ENCODE data around the gene GNRH2. TPM values are rescaled to one million over a fixed set of nuclear protein-coding genes. Genes with fewer than 3 reads are reported as not detected.
"Not testable (repeated sequence)": the region's sequence is repeated elsewhere in the genome, so short reads cannot be mapped to it uniquely, and the experiment has no call there.

Gene GNRH2, protein sequence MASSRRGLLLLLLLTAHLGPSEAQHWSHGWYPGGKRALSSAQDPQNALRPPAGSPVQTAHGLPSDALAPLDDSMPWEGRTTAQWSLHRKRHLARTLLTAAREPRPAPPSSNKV
- not detected for total RNA-seq

DNA sequence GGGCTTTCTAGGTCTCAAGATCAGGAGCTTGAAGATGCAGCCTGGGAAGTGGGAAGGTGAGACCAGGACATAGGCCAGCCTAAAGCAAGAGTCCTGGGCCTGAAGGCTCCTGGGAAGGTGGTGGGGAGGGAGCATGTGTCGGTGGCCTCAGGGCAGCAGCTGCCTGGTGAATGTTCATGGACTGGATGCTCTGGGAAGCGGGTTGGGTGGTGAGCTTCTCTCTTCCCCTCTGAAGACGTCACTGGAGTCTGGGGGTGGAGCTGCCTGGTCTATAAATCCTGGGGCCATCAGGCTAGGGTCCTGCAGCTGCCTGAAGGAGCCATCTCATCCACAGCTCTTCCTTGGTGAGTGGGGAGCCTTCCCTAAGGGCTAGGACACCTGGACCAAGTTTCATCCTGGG, at the start of gene GNRH2:
TSS of gene GNRH2 (plus strand) at position 301 of the 400 bp plus-strand sequence. CDS start 793 bp downstream, outside the sequence.
- CTCF ChIA-PET, result interaction anchor here (3.2 kb wide), 1 partner anchor 10 kb away, joined by 11 read pairs; no protein-coding TSS in a partner anchor
- Mint-ChIP-seq H3K4me1 (ENCODE audit: low read depth) (peaks cover 20% of the 10 kb centered on the region), H3K4me3 (no peak within 1 kb of the TSS), H3K27ac (no peak within 1 kb of the TSS), H3K27me3 (ENCODE audit: low read depth) (no peaks in the 10 kb centered on the region), H3K9me3 (no peaks in the 10 kb centered on the region), H3K36me3 (ENCODE audit: low read depth) (peaks cover 10% of the 10 kb centered on the region)
- DNase-seq, result no peak
- intact Hi-C loops (cut with micrococcal nuclease), result no loop called here

GRCh38 chr20:2995796-2996195, 47.6 kb upstream of the GNRH2 start:
- Mint-ChIP-seq H3K36me3 (ENCODE audit: low read depth) (peaks cover 5% of the 10 kb centered on the region), H3K27ac (no peak overlapping the region)

DNA sequence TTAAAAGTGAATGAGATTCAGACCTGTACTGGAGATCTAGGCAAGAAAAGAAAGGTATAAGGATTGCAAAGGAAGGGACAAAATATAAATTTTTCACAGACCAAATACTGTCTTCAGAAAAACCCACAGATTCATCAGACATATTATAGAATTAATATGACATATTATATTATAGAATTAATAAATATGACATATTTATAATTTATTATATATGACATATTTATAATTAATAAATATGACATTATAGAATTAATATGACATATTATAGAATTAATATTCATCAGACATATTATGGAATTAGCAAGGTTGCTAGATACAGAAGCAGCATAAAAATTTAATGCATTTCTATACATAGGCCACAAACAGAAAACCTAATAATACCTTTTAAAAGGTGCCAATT, 44.7 kb upstream of the GNRH2 start:
- no peak overlapping the region for H3K27ac Mint-ChIP-seq
- DNase-seq, result no peak
- CTCF ChIA-PET, result no interaction called here
- peaks cover 3% of the 10 kb centered on the region for H3K36me3 Mint-ChIP-seq (ENCODE audit: low read depth)
- H3K27me3 Mint-ChIP-seq (ENCODE audit: low read depth), result no peaks in the 10 kb centered on the region
- H3K4me1 Mint-ChIP-seq (ENCODE audit: low read depth), result no peaks in the 10 kb centered on the region
- no peak overlapping the region for H3K4me3 Mint-ChIP-seq
- intact Hi-C loops (cut with micrococcal nuclease), result no loop called here
- H3K9me3 Mint-ChIP-seq, result no peaks in the 10 kb centered on the region

More at GRCh38 chr20:2995796-2996195, 47.6 kb upstream of the GNRH2 start:
- CTCF ChIA-PET, result interaction anchor here (0.8 kb wide), 1 partner anchor 12 kb away, joined by 3 read pairs; no protein-coding TSS in a partner anchor
- Mint-ChIP-seq H3K9me3 (no peaks in the 10 kb centered on the region), H3K4me3 (no peak overlapping the region), H3K27me3 (ENCODE audit: low read depth) (no peaks in the 10 kb centered on the region), H3K4me1 (ENCODE audit: low read depth) (no peaks in the 10 kb centered on the region)
- intact Hi-C loops (cut with micrococcal nuclease), result no loop called here
- DNase-seq, result no peak

DNA sequence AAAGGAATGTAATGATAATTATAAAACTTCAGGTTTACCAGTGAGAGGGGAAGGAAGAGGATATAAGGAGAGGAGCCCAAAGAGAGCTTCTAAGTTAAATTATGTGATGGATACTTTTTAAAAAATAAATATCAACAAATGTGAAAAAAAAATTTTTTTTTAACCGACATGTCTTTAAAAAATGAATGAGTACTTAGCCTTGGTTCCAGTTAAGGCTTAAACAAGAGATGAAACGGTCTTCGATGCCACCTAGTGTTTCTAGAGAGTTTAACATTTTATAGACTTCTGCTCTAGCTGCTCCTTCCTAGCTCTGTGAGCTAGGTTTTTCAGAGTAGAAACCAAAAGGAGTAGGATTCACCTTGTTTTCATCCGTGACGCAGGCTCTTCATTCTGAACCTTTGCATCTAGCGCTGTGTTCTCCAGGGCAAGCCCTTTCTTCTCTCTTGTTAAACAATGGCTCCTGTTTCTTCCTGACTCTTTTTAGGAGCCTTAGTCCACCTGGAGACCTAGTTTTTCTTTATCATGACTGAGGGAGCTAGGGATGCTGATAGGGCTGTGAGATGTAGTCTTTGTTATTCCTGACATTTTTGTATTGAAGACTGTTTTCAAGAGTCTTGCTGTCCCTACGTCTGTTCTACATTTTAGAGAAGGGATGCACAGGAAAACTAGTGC, 42.4 kb upstream of the GNRH2 start:
- no peak overlapping the region for H3K4me3 Mint-ChIP-seq
- H3K4me1 Mint-ChIP-seq (ENCODE audit: low read depth), result no peaks in the 10 kb centered on the region
- no peak overlapping the region for H3K27ac Mint-ChIP-seq
- H3K9me3 Mint-ChIP-seq, result no peaks in the 10 kb centered on the region
- intact Hi-C loops (cut with micrococcal nuclease), result loop anchor here (1.0 to 2.0 kb wide), 5 partner anchors 87 to 312 kb away; no protein-coding TSS in a partner anchor
- peak; percentile 18 for DNase-seq
- H3K27me3 Mint-ChIP-seq (ENCODE audit: low read depth), result no peaks in the 10 kb centered on the region
- CTCF ChIA-PET, result interaction anchor here (0.7 to 2.1 kb wide), 32 partner anchors 9 to 472 kb away, joined by 3 to 9 read pairs (median 4); no protein-coding TSS in a partner anchor
- H3K36me3 Mint-ChIP-seq (ENCODE audit: low read depth), result peaks cover 1% of the 10 kb centered on the region

DNA sequence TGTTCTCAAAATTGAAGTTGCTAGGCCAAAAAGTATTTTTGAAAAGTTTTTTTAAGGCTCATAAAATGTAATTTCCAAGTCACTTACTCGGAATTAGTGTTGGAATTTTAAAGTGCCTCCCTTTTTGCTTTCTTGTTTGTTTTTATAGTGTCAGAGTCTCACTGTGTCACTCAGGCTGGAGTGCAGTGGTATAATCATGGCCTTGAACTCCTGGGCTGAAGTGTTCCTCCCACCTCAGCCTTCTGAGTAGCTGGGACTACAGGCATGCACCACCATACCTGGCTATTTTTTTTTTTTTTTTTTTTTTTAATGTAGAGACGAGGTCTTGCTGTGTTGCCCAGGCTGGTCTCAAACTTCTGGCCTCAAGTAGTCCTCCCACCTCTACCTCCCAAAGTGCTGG, 40.0 kb upstream of the GNRH2 start:
- Mint-ChIP-seq H3K27ac (no peak overlapping the region), H3K36me3 (ENCODE audit: low read depth) (peaks cover 13% of the 10 kb centered on the region), H3K9me3 (no peaks in the 10 kb centered on the region), H3K27me3 (ENCODE audit: low read depth) (no peaks in the 10 kb centered on the region), H3K4me1 (ENCODE audit: low read depth) (no peaks in the 10 kb centered on the region), H3K4me3 (no peak overlapping the region)
- intact Hi-C loops (cut with micrococcal nuclease), result no loop called here
- DNase-seq, result no peak
- CTCF ChIA-PET, result no interaction called here

DNA sequence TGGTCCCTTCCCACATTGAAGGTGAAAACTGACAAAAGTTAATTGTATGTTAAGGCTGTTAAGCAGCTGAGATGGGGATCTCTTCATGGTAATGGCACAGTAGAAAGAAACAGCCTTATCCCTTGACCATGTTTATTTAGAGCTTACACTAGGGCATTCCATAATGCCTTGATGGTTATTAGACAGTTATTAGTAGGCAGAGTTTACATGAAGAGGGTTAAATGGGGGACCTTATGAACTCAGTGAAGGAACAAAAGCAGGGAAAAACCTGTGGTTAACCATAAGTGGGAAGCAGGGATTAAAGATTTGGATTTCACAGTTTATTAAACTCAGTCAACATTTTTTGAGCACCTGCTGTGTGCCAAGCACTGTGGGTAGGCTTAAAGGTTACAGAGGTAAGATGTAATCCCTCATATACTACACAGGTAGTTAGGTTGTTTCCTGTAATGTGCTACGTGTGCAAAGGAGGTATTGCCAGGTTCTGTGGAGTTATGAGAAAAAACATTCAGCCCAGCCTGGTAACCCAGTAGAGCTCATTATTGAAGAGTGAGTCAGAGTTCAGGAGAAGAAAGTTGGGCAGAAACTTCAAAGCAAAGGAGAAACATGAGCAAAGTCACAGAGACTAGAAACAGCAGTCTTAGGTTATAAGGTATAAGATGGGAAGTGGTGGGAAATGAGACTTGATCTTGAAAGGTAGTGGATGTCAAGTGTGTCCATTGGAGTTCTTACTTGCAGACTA, 32.3 kb upstream of the GNRH2 start:
- peaks cover 24% of the 10 kb centered on the region for H3K36me3 Mint-ChIP-seq (ENCODE audit: low read depth)
- H3K4me1 Mint-ChIP-seq (ENCODE audit: low read depth), result peaks cover 35% of the 10 kb centered on the region
- CTCF ChIA-PET, result interaction anchor here (1.0 to 1.9 kb wide), 2 partner anchors 10 to 258 kb away, joined by 5 to 6 read pairs; no protein-coding TSS in a partner anchor
- H3K9me3 Mint-ChIP-seq, result no peaks in the 10 kb centered on the region
- H3K4me3 Mint-ChIP-seq, result no peak overlapping the region
- intact Hi-C loops (cut with micrococcal nuclease), result loop anchor here (1.0 kb wide), 3 partner anchors 25 to 100 kb away; no protein-coding TSS in a partner anchor
- H3K27ac Mint-ChIP-seq, result peak overlapping the region; percentile 73
- H3K27me3 Mint-ChIP-seq (ENCODE audit: low read depth), result no peaks in the 10 kb centered on the region
- DNase-seq, result peak; percentile 50

DNA sequence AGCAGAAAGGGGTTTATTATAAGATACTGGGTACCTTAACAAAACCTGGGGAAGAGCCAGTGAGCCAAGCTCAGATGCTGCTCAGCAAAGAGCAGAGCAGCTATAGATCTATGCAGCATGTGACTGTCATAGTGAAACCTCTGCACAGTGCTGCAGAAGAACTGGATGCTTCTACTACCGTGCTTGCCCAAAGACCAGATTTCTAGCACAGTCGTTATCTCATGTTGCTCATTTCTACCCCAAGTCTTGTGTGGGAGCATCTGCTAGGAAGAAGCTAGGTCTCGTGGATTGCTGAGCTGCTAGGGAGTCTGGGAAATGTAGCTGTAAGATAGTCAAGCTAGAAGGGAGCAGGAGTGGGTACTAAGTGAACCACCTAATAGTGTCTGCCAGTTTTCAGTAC, 31.7 kb upstream of the GNRH2 start:
- Mint-ChIP-seq H3K4me3 (no peak overlapping the region), H3K4me1 (ENCODE audit: low read depth) (peaks cover 35% of the 10 kb centered on the region), H3K9me3 (no peaks in the 10 kb centered on the region), H3K36me3 (ENCODE audit: low read depth) (peaks cover 26% of the 10 kb centered on the region), H3K27me3 (ENCODE audit: low read depth) (no peaks in the 10 kb centered on the region), H3K27ac (peak overlapping the region; percentile 73)
- intact Hi-C loops (cut with micrococcal nuclease), result loop anchor here (1.0 kb wide), 3 partner anchors 25 to 100 kb away; no protein-coding TSS in a partner anchor
- DNase-seq, result peak; percentile 34
- CTCF ChIA-PET, result interaction anchor here (1.0 to 1.9 kb wide), 2 partner anchors 11 to 259 kb away, joined by 5 to 6 read pairs; no protein-coding TSS in a partner anchor

DNA sequence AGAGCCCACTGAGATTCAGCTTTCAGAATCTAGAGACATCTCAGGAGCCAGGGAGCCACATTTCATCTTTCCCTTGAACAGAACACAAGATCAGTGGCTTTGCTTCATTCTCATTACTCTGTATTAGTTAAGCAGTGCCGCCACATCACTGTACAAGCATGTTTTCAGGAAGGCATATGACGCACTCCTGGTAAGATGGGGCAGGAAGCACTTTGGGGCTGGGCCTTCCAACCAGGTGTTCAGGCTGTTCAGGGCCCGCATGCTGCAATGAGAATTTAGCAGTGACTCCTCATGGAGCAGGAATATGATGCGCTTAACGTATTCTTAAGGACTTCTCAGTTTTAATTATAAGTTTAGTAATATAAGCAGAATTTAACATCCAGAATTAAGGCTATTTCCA, 29.7 kb upstream of the GNRH2 start:
- intact Hi-C loops (cut with micrococcal nuclease), result no loop called here
- CTCF ChIA-PET, result no interaction called here
- DNase-seq, result no peak
- no peaks in the 10 kb centered on the region for H3K27me3 Mint-ChIP-seq (ENCODE audit: low read depth)
- no peak overlapping the region for H3K4me3 Mint-ChIP-seq
- H3K4me1 Mint-ChIP-seq (ENCODE audit: low read depth), result peaks cover 35% of the 10 kb centered on the region
- no peak overlapping the region for H3K27ac Mint-ChIP-seq
- no peaks in the 10 kb centered on the region for H3K9me3 Mint-ChIP-seq
- H3K36me3 Mint-ChIP-seq (ENCODE audit: low read depth), result peaks cover 22% of the 10 kb centered on the region

- Mint-ChIP-seq H3K36me3 (ENCODE audit: low read depth) (peaks cover 18% of the 10 kb centered on the region), H3K9me3 (no peaks in the 10 kb centered on the region), H3K27me3 (ENCODE audit: low read depth) (no peaks in the 10 kb centered on the region), H3K4me3 (no peak overlapping the region), H3K27ac (peak overlapping the region; percentile 42), H3K4me1 (ENCODE audit: low read depth) (peaks cover 35% of the 10 kb centered on the region)
- intact Hi-C loops (cut with micrococcal nuclease), result no loop called here
- CTCF ChIA-PET, result no interaction called here
- no peak for DNase-seq
Observed at GRCh38 chr20:3014179-3014578, 29.2 kb upstream of the GNRH2 start.

DNA sequence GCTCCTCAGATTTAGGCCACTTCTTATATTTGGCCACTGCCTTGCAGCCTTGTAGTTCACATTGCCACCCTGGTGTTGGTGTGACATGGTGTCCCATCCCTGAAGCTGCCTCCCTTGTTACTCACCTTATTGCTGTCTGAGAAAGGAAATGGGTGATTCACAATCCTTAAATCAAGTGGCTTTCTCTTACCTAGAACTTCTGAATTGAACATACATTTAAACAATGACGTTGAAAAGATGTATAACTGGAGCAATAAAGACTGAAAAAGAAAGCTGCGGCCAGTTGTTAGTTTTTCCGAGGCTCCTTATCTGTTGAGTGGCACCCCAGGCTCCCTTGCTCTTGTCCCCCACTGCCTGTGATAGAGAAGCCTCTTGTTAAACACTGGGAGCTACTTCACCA, 28.8 kb upstream of the GNRH2 start:
- peak; percentile 52 for DNase-seq
- intact Hi-C loops (cut with micrococcal nuclease), result no loop called here
- Mint-ChIP-seq H3K27ac (peak overlapping the region; percentile 60), H3K27me3 (ENCODE audit: low read depth) (no peaks in the 10 kb centered on the region), H3K4me1 (ENCODE audit: low read depth) (peaks cover 33% of the 10 kb centered on the region), H3K4me3 (no peak overlapping the region), H3K36me3 (ENCODE audit: low read depth) (peaks cover 14% of the 10 kb centered on the region), H3K9me3 (no peaks in the 10 kb centered on the region)
- CTCF ChIA-PET, result interaction anchor here (0.6 kb wide), 1 partner anchor 29 kb away, joined by 3 read pairs; no protein-coding TSS in a partner anchor

DNA sequence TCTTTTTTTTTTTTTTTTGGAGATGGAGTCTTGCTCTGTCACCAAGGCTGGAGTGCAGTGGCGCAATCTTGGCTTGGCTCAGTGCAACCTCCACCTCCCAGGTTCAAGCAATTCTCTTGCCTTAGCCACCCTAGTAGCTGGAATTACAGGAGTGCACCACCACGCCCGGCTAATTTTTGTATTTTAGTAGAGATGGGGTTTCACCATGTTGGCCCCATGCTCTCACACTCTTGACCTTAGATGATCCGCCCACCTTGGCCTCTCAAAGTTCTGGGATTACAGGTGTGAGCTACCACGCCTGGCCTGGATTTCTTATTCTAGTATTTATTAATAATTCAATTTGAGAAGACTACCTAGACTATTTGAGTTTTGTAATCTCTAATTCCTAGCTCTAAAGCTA, 28.1 kb upstream of the GNRH2 start:
- H3K4me3 Mint-ChIP-seq; H3K27me3 Mint-ChIP-seq (ENCODE audit: low read depth); DNase-seq; H3K9me3 Mint-ChIP-seq; H3K27ac Mint-ChIP-seq; intact Hi-C loops (cut with micrococcal nuclease): not testable (repeated sequence)
- Mint-ChIP-seq H3K4me1 (ENCODE audit: low read depth) (peaks cover 33% of the 10 kb centered on the region), H3K36me3 (ENCODE audit: low read depth) (peaks cover 12% of the 10 kb centered on the region)
- CTCF ChIA-PET, result interaction anchor here (0.6 to 0.7 kb wide), 2 partner anchors 29 to 302 kb away, joined by 3 to 4 read pairs; no protein-coding TSS in a partner anchor

DNA sequence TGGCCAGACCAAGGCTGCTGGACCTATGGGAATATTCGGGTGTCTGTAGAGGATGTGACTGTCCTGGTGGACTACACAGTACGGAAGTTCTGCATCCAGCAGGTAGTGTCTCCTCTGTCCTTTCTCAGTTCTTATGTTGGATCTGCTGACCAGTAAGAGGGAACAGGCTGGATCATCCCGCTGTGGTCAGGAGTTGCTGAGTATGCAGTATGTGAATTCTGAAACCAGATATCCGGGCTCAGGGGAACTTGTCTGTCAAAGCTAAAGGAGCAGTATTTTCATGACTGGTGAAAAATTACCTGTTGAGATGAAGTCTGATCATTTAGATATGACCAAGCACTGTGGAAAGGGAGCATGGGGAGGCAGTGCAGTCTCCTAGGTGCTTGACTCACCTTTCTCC, 22.1 kb upstream of the GNRH2 start:
- no peaks in the 10 kb centered on the region for H3K4me1 Mint-ChIP-seq (ENCODE audit: low read depth)
- CTCF ChIA-PET, result no interaction called here
- no peaks in the 10 kb centered on the region for H3K9me3 Mint-ChIP-seq
- H3K36me3 Mint-ChIP-seq (ENCODE audit: low read depth), result peaks cover 20% of the 10 kb centered on the region
- no peak overlapping the region for H3K27ac Mint-ChIP-seq
- intact Hi-C loops (cut with micrococcal nuclease), result no loop called here
- H3K27me3 Mint-ChIP-seq (ENCODE audit: low read depth), result no peaks in the 10 kb centered on the region
- H3K4me3 Mint-ChIP-seq, result no peak overlapping the region
- no peak for DNase-seq

Measured in activated naive CD4-positive, alpha-beta T cell treated with anti-CD3 and anti-CD28 coated beads for 36 hours (primary cell).